HCT116 (cell line): ENCODE data around the gene NAA40.
A peak's percentile ranks its signal among the peaks of the same experiment; 100 is the strongest.

Experiments used
- CTCF ChIP-seq, 3 experiments: fragments of 200-600 bp in 1 of 3; sonication (generic) in 1 of 3; IDR thresholded peaks in 2 of 3; conservative IDR thresholded peaks in 1 of 3; 2 replicates each; pipeline ENCODE4 v1.5.1; 2012 to 2017; ENCODE audit warnings: low read depth in 2 of 3, low read length in 2 of 3, antibody characterized with exemption in 1 of 3, borderline replicate concordance in 1 of 3, control low read depth in 1 of 3, mild to moderate bottlenecking in 1 of 3, mixed read lengths in 1 of 3, mixed run types in 1 of 3, moderate library complexity in 1 of 3; ENCODE audit not compliant: insufficient read depth in 1 of 3
- EZH2 ChIP-seq: fragments of 200-600 bp; sonication (generic); IDR thresholded peaks from 2 replicates; pipeline ENCODE4 v1.6.1; 2017; ENCODE audit warnings: antibody characterized with exemption, mixed run types
- EZH2phosphoT487 ChIP-seq: fragments of 200-600 bp; IDR thresholded peaks from 2 replicates; pipeline ENCODE4 v1.6.1; 2018; ENCODE audit warnings: antibody characterized with exemption, borderline replicate concordance
- JUND ChIP-seq: IDR thresholded peaks from 2 replicates; pipeline ENCODE4 v1.6.1; 2012
- MAX ChIP-seq: IDR thresholded peaks from 2 replicates; pipeline ENCODE4 v1.6.1; 2012
- POLR2A ChIP-seq: IDR thresholded peaks from 2 replicates; pipeline ENCODE4 v1.7.0; 2011; ENCODE audit warnings: borderline replicate concordance; ENCODE audit not compliant: insufficient read depth, insufficient read length; ENCODE audit errors: extremely low read depth
- POLR2AphosphoS5 ChIP-seq: IDR thresholded peaks from 2 replicates; pipeline ENCODE4 v1.6.1; 2011; ENCODE audit warnings: mild to moderate bottlenecking, low read depth, low read length, moderate library complexity
- SP1 ChIP-seq: IDR thresholded peaks from 2 replicates; pipeline ENCODE4 v1.6.1; 2012; ENCODE audit warnings: low read depth

GRCh38 chr11:63906585-63906984 lies 32.2 kb upstream of the NAA40 start:
- TF ChIP-seq CTCF (IDR thresholded peaks at IDR 0.05 in 2 of 3, conservative IDR thresholded peaks at IDR 0.05 in 1 of 3; ENCODE audit: borderline replicate concordance in 1 of 3, insufficient read depth in 1 of 3, low read depth in 2 of 3, low read length in 2 of 3) (peak; percentile 4 to 26 (median 20); a peak in 2 of 6 replicates), SP1 (no peak), EZH2phosphoT487 (no peak), EZH2 (no peak), POLR2A (no peak), JUND (no peak), POLR2AphosphoS5 (no peak), MAX (no peak)
